HG03565 (cell line): ENCODE measurements around the gene MMP26.
"Not testable (repeated sequence)": the region's sequence is repeated elsewhere in the genome, so short reads cannot be mapped to it uniquely, and the experiment has no call there.

Source experiments
- ATAC-seq: cut with Tn5 transposase; IDR thresholded peaks from one replicate; pipeline ENCODE4 v1.9.1; 2021; ENCODE audit warnings: mild to moderate bottlenecking, moderate library complexity; ENCODE audit not compliant: unreplicated experiment

Gene MMP26

DNA sequence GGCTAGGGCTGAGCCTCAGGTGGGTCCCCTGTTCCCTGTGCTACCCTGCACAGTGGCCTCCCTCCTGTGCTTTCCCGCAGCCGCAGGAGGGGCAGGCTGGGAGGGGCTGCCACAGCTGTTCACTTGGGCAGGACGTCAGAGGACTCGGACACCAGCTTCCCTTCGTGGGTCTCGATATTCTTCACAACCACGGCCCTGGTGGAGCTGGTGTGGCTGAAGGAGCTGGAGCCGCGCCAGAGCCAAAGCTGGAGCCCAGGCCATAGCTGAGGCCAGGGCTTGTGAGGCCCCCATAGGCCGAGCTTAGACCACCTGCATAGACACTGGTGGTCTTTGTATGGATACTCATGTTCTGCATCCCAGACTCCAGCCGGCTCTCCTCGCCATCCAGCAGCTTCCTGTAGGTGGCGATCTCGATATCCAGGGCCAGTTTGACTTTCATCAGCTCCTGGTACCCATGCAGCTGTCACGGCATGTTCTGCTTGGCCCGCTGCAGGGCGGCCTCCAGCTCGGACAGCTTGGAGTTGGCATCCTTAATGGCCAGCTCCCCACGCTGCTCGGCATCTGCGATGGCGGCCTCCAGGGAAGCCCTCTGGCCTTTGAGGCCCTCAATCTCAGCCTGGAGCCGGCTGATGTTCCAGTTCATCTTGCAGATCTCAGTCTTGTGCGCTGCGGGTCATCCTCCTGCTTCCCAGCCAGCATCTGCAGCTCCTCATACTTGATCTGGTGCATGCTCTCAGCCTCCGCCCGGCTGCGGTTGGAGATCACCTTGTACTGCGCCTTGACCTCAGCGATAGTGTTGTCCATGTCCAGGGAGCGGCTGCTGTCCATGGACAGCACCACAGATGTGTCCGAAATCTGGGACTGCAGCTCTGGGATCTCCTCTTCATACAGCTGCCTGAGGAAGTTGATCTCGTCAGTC, 18.3 kb downstream of the MMP26 start:
- not testable (repeated sequence) for ATAC-seq

DNA sequence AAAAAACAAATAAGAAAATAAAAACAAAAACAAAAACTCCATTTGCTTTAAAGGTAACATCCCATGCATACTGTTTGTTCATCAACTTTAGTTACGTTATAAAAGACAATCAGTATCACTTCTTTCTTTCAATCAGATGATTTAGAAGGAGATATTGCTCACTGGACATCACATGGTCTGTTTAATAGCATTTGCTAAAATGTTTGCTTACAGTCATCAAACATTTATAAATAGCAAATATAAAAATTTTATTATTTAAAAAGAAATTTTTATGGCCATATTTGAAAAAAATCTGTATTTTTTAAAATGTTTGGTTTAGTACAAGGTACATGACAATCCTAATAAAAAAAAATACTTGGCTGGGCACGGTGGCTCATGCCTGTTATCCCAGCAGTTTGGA, 22.6 kb downstream of the MMP26 start:
- no peak for ATAC-seq

DNA sequence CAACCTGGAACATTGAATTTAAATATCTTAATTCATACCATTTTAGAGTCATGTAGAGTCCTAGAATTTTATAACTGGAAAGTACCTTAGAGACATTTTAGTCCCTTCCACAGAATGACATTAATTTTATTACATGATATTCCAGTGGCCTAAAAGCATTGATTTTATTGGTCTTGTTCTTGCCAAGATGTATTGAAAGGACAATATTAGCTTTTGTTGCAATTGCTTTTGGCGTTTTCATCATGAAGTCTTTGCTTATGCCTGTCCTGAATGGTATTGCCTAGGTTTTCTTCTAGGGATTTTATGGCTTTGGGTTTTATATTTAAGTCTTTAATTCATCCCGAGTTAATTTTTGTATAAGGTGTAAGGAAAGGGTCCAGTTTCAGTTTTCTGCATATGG, 36.2 kb downstream of the MMP26 start:
- no peak for ATAC-seq

DNA sequence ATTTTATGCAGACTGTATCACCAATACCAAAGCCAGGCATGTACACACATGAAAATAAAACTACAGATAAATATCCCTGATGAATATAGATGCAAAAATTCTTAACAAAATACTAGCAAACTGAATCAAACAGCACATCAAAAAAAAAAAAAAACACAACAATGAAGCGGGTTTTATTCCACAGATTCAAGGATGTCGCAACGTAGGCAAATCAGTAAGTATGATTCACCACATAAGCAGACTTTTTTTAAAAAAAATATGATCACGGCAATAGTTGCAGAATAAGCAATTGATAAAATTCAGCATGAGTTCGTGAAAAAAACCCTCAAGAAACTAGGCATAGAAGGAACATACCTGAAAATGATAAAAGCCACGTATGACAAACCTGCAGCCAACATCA, 43.9 kb downstream of the MMP26 start:
- no peak for ATAC-seq

DNA sequence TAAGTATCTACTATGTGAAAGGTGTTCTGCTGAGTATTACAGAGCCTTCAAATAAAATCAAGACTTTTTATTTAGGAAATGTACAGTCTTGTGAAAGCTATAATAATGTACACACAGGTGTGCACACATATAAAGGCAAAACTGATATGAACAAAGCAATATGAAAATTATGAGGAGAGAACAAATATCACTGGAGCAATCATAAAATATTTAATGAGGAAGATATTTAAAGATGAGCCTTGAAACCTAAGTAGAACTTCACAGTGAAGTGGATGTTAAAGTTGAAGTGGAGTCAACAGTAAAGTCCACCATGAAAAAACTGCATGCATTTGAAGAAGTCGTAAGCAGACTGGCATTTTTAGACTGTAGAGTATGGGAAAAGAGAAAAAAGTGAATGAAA, 46.6 kb downstream of the MMP26 start:
- ATAC-seq, result no peak
